LoVo (cell line): ENCODE measurements around the gene NDUFS1.
"Not testable (repeated sequence)": the region's sequence is repeated elsewhere in the genome, so short reads cannot be mapped to it uniquely, and the experiment has no call there.

Experiments used
- DNase-seq: peaks from one replicate; pipeline ENCODE4 v3.0.0-alpha.2; 2016; ENCODE audit warnings: low spot score

NDUFS1 gene

DNA sequence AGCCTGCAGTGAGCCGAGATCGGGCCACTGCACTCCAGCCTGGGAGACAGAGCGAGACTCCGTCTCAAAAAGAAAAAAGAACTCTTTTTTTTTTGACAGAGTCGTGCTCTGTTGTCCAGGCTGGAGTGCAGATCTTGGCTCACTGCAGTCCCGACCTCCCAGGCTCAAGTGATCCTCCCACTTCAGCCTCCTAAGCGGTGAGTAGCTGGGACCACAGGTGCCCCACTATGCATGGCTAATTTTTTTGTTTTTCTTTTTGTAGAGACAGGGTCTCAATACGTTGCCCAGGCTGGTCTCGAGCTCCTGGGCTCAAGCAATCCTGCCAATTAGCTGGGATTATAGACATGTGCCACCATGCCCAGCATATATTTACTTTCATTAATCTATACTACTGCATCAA lies 60.8 kb downstream of the NDUFS1 start:
- no peak for DNase-seq

GRCh38 chr2:206096876-206097275 lies 62.4 kb downstream of the NDUFS1 start:
- no peak for DNase-seq

GRCh38 chr2:206095536-206096332 lies 63.5 kb downstream of the NDUFS1 start:
- no peak for DNase-seq

DNA sequence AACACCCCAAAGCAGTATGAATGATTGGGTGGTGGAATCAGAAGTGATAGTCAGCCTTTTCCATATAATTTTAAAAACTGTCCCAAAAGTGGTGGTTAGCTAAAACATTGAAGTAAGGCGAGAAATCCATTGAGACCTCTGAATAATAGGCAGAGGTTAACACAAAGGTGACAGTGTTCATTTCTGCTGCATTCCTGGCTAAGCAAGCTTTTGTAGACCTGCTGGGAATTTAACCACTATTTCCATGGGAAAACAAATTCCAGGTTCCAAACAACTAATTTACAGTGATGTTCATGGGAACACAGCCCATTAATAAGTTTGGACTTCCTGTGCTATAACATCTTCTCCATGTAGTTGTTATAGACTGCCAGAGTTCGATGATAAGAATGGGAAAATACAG lies 66.9 kb downstream of the NDUFS1 start:
- no peak for DNase-seq

- no peak for DNase-seq
Observed at GRCh38 chr2:206088248-206088647, 71.0 kb downstream of the NDUFS1 start.

DNA sequence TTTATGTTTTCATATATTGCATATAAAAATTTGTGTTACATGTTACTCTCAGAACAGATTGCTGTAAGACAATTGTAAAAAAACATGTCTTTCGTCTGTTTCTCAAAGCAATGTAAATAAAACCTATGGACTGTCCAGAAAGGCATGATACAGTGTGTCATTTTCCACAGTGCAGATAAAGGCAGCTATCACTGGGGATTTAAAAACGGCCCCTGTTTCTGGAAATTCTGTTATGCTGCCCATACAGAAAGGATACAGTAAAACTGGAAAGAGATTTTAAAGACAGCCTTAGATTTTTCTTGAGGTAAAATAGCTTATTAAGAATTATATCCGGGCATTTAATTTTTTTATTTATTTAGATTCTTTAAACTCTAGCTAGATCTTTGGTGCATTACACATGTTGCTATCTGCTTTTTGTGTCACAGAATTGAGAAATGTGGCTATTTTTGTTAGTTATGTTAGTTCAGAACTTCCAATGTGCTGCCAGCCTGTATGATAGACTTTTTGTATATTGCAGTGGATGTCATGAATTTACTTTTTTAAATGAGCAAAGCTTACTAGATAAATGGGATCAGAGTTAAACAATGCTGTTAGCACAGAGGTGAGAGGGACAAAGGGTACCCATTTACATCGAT lies 72.4 kb downstream of the NDUFS1 start:
- no peak for DNase-seq

- DNase-seq, result peak; percentile 87
Observed at GRCh38 chr2:206085742-206086445, 73.3 kb downstream of the NDUFS1 start, which contains the start of gene INO80D. Gene INO80D (minus strand): TSS chr2:206086174. CDS start chr2:206063016, 23,158 bp downstream.

- peak; percentile 24 for DNase-seq
Observed at GRCh38 chr2:206084870-206085741, 74.1 kb downstream of the NDUFS1 start.

DNA sequence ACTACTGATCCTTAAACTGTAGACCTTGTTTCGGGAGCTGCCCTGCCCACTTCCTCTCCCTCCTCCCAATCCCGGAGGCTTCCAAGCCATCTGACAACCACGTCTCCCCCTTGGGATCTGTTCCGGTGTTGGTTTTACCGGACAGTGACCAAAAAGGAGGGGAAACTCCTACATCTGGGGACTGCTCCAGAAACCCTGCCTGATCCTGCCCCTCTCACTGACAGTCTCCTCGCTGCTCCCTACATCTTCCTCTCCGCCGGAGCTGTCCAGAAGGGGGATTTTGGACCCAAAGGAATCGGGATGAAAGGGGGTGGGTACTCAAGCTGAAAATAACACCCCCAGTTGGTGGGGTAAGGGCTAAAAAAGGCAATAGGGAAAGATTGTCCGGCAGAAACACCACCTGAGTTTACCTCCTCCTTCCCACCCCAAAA lies 74.8 kb downstream of the NDUFS1 start:
- peak; percentile 60 for DNase-seq

DNA sequence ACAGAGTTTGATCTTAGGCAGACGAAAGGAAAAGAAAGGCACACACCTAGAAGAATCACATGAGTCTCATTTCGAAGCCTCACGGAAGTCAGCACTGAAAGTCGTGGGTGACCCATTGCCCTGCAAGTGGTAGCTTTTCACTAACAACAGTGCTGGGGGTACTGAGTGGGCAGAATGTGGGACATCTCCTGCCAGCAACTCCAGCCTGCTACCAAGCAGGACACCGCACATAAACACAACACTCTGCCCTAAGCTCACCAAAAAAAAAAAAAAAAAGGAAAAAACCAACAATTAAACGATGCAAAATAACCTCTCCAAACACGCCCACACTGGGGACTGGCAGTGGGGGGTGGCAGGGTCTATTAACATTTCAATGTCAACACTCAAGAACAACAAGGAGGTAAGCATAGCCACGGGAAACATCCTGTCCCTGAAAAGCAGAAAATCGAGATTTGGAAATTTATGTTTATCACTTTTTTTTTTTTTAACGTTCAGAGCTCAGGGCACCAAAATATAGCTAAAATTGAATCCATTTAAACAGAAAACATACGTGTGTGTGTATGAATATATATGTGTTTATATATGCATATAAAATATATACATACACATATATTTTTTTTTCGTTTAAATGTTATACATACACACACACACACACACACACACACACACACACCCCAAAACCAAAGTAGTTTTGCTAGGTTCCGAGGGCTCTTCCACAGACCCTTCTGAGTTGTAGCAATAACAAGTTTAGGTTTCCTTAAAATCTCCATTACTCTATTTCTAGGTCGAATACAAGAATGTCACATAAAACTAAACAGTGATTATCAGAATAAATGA lies 75.4 kb downstream of the NDUFS1 start:
- DNase-seq, result no peak

- DNase-seq, result no peak
Observed at GRCh38 chr2:206082298-206082843, 76.9 kb downstream of the NDUFS1 start.

- no peak for DNase-seq
Observed at GRCh38 chr2:206080927-206081326, 78.3 kb downstream of the NDUFS1 start.

GRCh38 chr2:206079699-206080465 lies 79.4 kb downstream of the NDUFS1 start:
- no peak for DNase-seq

DNA sequence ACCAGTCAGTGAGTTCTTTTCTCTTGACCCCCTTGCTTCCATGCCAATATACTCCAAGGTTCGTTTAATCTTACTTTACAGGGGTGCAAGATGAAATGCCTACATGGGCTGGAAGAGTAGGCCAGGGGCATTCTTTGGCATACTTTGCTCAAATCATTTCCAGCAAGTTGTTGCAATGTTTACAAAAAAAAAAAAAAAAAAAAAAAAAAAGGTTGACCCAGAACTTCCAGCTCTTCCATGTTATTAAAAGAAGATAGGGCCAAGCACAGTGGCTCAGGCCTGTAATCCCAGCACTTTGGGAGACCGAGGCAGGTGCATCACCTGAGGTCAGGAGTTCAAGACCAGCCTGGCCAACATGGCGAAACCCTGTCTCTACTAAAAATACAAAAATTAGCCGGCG lies 81.4 kb downstream of the NDUFS1 start:
- DNase-seq, result not testable (repeated sequence)

GRCh38 chr2:206075113-206075512 lies 84.1 kb downstream of the NDUFS1 start:
- DNase-seq, result no peak

DNA sequence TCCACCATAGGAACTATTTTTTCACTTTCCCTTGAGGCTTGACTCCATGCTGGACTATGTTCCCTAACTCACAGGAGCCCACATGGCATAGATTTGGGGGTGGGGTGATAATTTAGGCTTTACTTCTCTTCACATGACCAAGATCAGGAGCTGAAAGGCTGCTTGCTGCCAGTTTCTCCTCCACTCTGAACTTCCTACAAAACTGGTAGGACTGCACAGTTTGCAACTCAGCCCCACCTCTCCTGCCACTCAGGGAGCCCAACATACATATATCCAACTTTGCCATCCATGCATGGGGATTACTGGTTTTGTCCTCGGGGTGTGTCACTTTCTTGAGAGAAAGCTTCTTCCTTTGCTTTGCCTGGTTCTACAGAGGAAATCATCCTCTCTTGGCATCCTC lies 87.4 kb downstream of the NDUFS1 start:
- DNase-seq, result no peak

GRCh38 chr2:206069417-206069816 lies 89.8 kb downstream of the NDUFS1 start:
- no peak for DNase-seq

DNA sequence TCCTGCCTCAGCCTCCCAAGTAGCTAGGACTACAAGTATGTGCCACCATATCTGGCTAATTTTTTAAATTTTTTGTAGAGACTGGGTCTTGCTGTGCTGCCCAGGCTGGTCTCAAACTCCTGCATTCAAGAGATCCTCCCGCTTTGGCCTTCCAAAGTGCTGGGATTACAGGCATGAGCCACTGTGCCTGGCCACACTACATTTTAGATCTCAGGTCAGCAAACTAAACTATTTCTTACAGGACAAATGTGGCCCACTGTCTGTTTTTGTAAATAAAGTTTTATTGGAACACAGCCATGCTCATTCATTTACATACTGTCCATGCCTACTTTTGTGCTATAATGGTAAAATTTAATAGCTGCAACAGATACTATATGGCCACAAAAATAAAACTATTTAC lies 91.0 kb downstream of the NDUFS1 start:
- DNase-seq, result no peak
